ENCODE measurements around the gene SECISBP2L. TPM values are rescaled to one million over a fixed set of nuclear protein-coding genes. Genes with fewer than 3 reads are reported as not detected.

SECISBP2L gene
- total RNA-seq, 1 experiment from 2014 or later, result 24.7 TPM

DNA sequence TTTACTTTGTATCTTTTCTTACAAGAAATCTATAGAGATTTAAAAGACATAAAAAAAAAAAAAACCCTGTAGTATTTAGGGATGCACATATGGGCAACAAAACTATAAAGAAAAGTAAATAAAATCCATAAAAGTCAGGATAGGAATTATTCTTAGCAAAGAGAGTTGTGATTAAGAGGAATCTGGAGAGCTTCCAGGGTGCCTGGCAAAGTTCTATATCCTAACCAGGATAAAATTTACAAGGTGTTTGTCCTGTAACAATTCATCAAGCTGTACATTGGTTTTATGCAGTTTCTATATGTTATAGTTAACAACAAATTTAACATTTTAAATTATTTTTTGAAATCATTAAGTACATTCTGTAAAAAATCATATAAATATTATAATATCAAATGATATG, 7.9 kb downstream of the SECISBP2L start:
- H3K4me3 Mint-ChIP-seq, result no peak overlapping the region
- no peaks in the 10 kb centered on the region for H3K9me3 ChIP-seq (ENCODE audit: control insufficient read depth, low read depth, low read length)
- TF ChIP-seq, protein P1, sequence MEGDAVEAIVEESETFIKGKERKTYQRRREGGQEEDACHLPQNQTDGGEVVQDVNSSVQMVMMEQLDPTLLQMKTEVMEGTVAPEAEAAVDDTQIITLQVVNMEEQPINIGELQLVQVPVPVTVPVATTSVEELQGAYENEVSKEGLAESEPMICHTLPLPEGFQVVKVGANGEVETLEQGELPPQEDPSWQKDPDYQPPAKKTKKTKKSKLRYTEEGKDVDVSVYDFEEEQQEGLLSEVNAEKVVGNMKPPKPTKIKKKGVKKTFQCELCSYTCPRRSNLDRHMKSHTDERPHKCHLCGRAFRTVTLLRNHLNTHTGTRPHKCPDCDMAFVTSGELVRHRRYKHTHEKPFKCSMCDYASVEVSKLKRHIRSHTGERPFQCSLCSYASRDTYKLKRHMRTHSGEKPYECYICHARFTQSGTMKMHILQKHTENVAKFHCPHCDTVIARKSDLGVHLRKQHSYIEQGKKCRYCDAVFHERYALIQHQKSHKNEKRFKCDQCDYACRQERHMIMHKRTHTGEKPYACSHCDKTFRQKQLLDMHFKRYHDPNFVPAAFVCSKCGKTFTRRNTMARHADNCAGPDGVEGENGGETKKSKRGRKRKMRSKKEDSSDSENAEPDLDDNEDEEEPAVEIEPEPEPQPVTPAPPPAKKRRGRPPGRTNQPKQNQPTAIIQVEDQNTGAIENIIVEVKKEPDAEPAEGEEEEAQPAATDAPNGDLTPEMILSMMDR (conservative IDR thresholded peaks at IDR 0.05), result no peak
- no peaks in the 10 kb centered on the region for H3K4me1 ChIP-seq (ENCODE audit: insufficient read depth, low read length)
- no peak overlapping the region for H2AK5ac ChIP-seq (ENCODE audit: insufficient read length, low read length)
- no peaks in the 10 kb centered on the region for H3K23me2 ChIP-seq (ENCODE audit: insufficient read length, low read depth, low read length, poor library complexity, severe bottlenecking)
- H4K20me1 ChIP-seq (ENCODE audit: control insufficient read depth, insufficient read depth, insufficient read length), result no peaks in the 10 kb centered on the region
- no peak overlapping the region for H3K4me2 ChIP-seq (ENCODE audit: insufficient read depth, insufficient read length, low read length)
- no peak for DNase-seq
- no peak overlapping the region for H2BK5ac ChIP-seq (ENCODE audit: insufficient read length, low read length)
- peaks cover 2% of the 10 kb centered on the region for H3K79me1 ChIP-seq (ENCODE audit: insufficient read depth, low read depth, low read length, poor library complexity, severe bottlenecking)
- H3K23ac ChIP-seq (ENCODE audit: insufficient read length, low read depth, low read length), result no peak overlapping the region
- no peak overlapping the region for H3K14ac ChIP-seq (ENCODE audit: insufficient read depth, low read length)
- H2BK15ac ChIP-seq (ENCODE audit: low read depth, low read length), result no peak overlapping the region
- no peak overlapping the region for H3K56ac ChIP-seq (ENCODE audit: insufficient read length, low read depth, low read length)
- H2BK20ac ChIP-seq (ENCODE audit: low read depth, low read length, poor library complexity, severe bottlenecking), result no peak overlapping the region
- H4K5ac ChIP-seq (ENCODE audit: insufficient read length, low read depth, low read length), result no peak overlapping the region
- no peak overlapping the region for H2BK120ac ChIP-seq (ENCODE audit: low read depth, low read length, poor library complexity, severe bottlenecking)
- no peak overlapping the region for H3K27ac Mint-ChIP-seq
- H3K18ac ChIP-seq (ENCODE audit: insufficient read length, low read depth, low read length), result no peak overlapping the region
- H4K91ac ChIP-seq (ENCODE audit: insufficient read length, low read depth, low read length), result no peak overlapping the region
- H2AFZ ChIP-seq (ENCODE audit: low read length), result no peak overlapping the region
- H3K4me1 Mint-ChIP-seq, result peaks cover 3 to 5% of the 10 kb centered on the region in 2 experiments; a peak in 2 of 4 replicates
- no peak overlapping the region for H3K4ac ChIP-seq (ENCODE audit: low read depth, low read length)
- H4K8ac ChIP-seq (replicated peaks; ENCODE audit: insufficient read length, low read depth, low read length), result no peak overlapping the region
- no peaks in the 10 kb centered on the region for H3K27me3 Mint-ChIP-seq (ENCODE audit: low read depth)
- peaks cover 0 to 5% (median 4%) of the 10 kb centered on the region in 3 experiments; a peak in 4 of 7 replicates for H3K36me3 Mint-ChIP-seq (ENCODE audit: insufficient read depth in 1 of 3, low read depth in 3 of 3)
- peaks cover 3% of the 10 kb centered on the region; the same call in 1 of the 2 replicates for H3K79me2 ChIP-seq (ENCODE audit: insufficient read depth, low read length)
- H3K27me3 ChIP-seq (ENCODE audit: insufficient read depth, low read length), result no peaks in the 10 kb centered on the region
- no peak overlapping the region for H3T11ph ChIP-seq (ENCODE audit: low read length)
- no peak overlapping the region for H3K27ac ChIP-seq (ENCODE audit: insufficient read length, low read depth, low read length)
- H2BK12ac ChIP-seq (ENCODE audit: insufficient read length, low read depth, low read length), result no peak overlapping the region
- no peak overlapping the region for H3K9ac ChIP-seq (ENCODE audit: extremely low read depth, insufficient read length, low read length)
- no peaks in the 10 kb centered on the region for H3K9me3 Mint-ChIP-seq

Measured in H9 (cell line).